Superior temporal gyrus (tissue), 1 donor: Measurements from ENCODE around the gene EXOC3.
"Not testable (repeated sequence)": the region's sequence is repeated elsewhere in the genome, so short reads cannot be mapped to it uniquely, and the experiment has no call there.

Experiments
- DNase-seq: peaks from one replicate; pipeline ENCODE4 v3.0.0-alpha.2; 2016; ENCODE audit errors: extremely low spot score

EXOC3 gene

GRCh38 chr5:486597-486996 lies 43.6 kb downstream of the EXOC3 start:
- DNase-seq, result not testable (repeated sequence)

DNA sequence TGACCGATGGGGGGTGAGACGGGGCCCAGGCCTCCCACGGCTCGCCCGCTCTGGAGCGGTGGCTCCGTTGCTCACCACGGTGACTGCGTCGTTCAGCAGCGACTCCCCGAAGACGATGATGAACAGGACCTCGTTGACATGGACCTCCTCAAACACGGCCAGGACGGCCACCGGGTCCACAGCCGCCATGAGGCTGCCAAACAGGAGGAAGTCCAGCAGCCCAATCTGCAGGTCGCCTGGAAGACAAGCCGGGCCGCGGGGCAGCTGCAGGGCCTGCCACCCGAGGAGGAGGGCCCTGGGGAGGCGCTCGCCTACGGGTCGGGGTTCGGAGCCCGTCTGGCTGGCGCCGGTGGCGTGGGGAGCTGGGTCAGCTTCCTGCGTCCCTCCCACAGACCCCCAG lies 45.3 kb downstream of the EXOC3 start:
- no peak for DNase-seq

DNA sequence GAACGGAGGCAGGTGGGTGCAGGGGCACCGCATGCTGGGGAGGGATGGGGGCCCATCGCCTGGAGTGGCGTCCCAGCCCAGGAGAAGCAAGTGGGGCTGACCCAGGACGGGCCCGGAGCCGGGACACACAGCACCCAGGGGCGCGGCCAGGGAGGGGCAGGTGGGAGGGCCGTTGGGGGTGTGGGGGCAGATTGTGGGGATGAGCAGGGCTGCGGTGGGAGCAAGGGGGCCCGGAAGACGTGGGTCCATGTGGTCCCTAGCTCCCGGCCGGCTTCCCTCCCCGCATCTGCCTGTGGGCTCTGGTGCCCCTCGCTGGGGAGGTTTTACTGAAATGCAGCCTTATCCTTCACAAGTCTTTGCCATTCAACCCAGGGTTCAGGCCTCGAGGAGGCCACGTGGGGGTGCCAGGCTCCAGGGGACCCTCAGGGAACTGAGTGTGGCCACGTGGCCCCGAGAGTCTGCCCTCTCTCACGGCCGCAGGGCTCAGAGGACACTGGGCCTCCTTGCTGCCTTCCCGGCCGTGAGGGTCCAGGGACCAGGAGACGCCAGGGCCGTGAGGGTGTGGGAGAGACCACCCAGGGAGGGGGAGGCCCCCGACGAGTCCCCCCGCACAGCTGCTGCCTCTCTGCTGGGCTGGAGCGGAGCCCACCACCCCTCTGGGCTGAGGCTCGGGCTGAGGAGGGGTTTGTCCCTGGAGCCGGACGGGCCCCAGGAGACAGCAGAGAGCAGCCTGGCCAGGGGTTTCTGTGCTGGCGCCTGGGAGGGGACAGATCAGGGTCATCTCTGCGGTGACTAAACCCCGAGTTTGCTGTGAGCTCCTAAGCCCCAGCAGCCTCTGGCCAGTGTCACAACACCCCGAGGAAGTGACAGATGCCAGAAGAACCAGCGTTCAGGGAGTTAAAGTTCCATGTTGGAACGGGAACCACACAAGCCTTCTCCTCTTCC lies 46.0 kb downstream of the EXOC3 start:
- no peak for DNase-seq

GRCh38 chr5:489689-490080 lies 46.7 kb downstream of the EXOC3 start:
- no peak for DNase-seq

DNA sequence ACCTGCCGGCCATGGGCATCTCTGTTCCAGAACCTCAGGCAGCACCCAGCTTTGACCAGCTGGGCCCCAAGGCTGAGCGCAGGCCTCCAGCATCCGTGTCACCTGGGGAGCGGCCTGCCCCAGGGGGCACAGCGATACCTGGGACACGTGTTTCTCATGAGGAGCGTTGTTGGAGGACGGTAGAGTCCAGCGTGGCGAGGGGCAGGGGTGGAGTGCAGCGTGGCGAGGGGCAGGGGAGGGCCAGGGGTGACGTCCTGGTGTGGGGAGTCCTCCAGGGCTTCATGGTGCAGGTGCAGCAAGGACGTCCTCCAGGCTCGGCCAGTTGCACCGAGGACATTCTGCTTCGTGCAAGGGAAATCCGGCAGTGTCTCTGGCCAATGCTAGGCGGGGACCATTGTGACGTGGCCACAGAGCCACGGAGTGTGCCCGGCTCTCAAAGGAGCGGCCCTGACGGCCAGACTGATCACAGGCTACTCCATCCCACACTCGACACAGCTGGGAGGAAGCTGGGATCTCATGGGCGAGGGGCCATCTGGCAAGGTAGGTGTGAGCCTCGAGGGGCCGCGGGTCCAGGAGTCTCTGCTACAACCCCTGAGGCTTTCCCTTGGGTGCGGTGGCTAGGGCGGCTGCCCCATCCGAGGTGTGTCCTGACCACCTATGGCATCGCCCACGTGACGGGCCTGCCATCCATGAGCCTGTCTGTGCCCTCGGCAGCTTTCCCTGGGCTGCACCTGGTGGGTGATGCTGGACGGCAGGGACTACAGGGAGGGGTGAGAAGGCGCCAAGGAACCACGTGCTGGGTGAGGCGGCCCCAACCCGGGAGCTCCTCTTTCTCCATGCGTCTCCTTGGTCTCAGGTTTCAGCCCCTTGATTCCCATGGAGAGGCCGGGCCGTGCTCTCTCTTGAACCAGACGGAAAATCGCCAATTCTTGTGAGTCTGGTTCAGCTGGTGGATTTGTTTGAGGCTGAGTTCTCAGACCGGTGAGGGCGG lies 47.4 kb downstream of the EXOC3 start:
- no peak for DNase-seq

DNA sequence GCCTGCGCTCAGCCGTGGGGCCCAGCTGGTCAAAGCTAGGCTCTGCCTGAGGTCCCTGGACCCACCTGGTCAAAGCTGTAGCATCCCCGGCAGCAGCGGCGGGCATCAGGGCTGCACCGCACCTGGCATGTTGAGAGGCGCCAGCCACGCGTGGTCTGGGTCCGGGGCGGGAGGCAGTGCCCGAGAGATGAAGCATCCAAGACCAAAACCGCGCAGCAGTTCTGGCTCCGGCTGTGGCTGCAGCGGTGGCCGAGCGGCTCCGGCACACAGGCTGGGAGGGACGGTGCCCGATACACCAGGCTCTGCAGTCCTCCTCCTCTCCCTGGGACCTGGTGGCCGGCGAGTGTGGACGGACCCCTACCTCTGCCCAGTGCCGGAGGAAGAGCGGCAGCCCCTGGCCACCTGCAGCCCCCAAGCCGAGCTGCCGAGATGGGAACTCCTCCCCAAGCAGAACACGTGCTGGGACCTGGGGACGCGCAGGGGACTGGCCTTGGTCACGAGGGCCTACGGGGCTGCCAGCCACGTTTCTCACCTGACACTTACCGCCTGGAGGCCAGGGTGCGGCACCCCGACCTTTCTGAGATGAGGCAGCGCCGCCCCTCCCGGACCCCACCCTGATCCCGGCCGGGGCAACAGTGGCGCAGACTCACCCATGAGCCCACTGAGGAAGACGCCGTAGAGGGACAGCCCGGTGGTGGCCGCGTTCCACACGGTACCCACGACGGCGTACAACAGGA lies 48.3 kb downstream of the EXOC3 start:
- DNase-seq, result no peak

DNA sequence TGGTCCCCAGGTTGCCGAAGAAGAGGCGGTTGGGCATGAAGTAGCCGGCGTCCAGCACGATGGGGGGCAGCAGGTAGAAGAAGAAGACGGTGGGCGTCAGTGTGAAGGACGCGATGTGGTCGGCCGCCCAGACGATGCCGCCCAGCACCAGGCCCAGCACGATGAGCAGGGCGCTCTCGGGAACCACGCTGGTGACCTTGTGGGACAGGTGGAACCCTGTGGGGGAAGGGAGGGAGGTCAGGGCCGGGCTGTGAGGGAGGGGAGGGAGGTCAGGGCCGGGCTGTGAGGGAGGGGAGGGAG lies 48.8 kb downstream of the EXOC3 start:
- no peak for DNase-seq

GRCh38 chr5:492314-492893 lies 49.4 kb downstream of the EXOC3 start:
- DNase-seq, result no peak

DNA sequence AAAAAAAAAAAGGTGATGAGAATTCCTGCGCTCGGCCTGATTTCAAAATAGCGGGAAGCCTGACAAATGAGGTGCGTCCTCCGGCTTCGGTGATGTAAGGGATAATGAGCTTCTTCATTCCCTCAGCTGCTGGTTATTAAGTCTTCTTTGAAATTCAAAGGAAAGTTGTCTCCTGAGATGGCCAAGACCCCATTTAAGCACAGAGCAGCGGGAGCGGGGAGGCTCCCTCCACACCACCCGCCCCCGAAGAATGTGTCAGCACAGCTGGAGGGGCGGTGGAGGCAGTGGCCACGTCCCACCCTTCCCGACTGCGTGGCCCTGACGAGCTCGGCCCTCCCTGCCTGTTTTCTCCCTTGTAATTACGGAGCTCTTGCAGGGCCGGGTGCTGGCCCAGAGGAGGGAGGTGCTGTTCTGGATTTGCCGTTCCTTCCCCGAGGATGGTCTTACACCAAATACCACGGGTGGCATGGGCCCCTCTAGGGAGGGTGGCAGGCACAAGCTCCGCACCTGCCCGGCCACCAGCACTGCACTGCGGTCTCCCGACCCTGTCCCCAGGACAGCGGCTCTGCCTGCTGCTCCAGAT lies 50.2 kb downstream of the EXOC3 start:
- DNase-seq, result no peak

- no peak for DNase-seq
These were observed 50.8 kb downstream of the EXOC3 start for GRCh38 chr5:493758-494157.

DNA sequence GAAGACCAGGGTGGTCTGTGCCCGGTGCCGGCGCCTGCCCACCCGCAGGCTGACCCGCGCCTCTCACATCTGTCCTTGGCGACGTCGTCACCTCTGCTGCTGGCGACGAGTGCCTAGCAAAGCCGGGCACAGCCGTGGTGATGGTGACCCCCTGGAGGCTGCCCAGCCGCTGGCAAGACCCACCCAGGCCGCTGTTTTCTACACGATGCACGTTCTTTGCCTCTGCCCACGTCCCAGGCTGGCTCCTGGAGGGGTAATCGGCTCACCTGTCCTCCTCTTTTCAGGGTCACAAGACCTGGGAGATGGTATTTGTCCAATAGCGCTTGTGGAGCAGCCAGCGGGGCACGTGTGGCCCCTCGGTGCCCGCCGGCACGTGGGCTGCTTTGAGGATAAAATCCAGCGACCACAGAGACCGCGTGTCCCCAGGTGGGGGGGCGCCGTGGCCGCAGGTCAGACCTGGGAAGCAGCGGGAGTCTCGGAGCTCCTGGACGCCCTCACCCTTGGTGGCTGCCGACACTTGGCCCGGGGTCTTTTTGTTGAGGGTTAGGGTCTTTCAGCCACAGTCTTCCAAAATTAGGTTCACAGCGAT lies 51.8 kb downstream of the EXOC3 start:
- DNase-seq, result no peak

DNA sequence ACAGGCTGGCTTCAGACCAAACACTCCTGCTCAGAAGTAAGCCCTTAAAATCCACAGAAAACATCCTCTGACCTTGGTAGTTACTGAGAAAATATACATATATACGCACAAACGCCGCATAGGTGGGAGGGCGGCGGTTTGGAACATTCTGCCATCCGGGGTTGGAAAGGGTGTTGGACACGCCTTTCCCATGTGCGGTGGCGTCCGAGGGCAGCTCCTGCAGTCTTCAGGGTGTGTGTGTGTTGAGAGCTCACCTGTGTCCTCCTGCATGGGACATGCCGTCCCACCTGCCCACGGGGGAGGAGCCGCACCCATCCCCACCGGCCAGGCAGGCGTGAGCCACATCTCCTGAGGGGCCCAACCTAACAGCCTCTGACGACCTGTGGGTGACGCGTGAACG lies 53.1 kb downstream of the EXOC3 start:
- DNase-seq, result no peak

- DNase-seq, result no peak
These were observed 54.2 kb downstream of the EXOC3 start for GRCh38 chr5:497090-497700.

DNA sequence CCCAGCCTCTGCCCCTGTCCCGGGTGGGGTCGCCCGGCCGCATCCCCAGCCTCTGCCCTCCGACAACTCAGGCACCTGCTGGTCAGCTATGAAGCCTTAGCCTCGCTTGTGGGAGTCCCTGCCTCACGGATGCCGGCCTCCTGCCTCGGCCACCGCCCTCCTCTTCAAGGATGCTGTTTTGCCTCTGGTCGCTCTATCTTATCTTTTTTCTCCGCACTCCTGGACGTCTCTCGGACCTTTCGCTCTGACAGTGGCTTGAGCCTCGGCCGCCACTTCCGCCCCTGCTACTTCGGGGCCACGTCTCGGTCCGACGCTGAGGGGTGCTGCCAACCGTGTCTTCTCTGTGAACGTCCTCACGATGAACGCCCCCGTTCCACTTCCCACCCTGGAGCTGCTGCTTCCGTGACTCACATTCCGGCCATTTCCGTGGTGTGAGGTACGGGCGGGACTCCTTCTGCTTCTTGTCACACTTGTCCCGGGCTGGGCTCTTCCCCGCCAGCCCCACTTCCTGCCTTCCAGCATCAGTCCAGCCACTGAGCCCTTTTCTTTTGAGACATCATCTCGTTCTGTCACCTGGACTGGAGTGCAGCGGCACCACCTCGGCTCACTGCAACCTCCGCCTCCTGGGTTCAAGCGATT lies 55.0 kb downstream of the EXOC3 start:
- no peak for DNase-seq

- DNase-seq, result no peak
These were observed 56.5 kb downstream of the EXOC3 start for GRCh38 chr5:499233-500209.

GRCh38 chr5:500491-500890 lies 57.5 kb downstream of the EXOC3 start:
- DNase-seq, result no peak

GRCh38 chr5:501105-501830 lies 58.3 kb downstream of the EXOC3 start:
- no peak for DNase-seq

GRCh38 chr5:501831-502184 lies 58.8 kb downstream of the EXOC3 start:
- DNase-seq, result no peak
